PC-3 (cell line): ENCODE measurements around the gene GORAB.

Source experiments
- CTCF ChIP-seq: fragments of 300-600 bp; sonication (generic); conservative IDR thresholded peaks from 2 replicates; pipeline ENCODE4 v1.5.1; 2017; ENCODE audit warnings: antibody characterized with exemption, low read depth, mild to moderate bottlenecking, low read length
- EZH2 ChIP-seq: fragments of 300-600 bp; sonication (generic); IDR thresholded peaks from one replicate; pipeline ENCODE4 v1.6.1; 2017; ENCODE audit warnings: antibody characterized with exemption, mild to moderate bottlenecking, low read length; ENCODE audit not compliant: unreplicated experiment

- TF ChIP-seq CTCF: no peak
- TF ChIP-seq EZH2: no peak
Observed at GRCh38 chr1:170483051-170483450, 48.9 kb upstream of the GORAB start.
